Measurements from ENCODE around the gene WDR18. TPM values are rescaled to one million over a fixed set of nuclear protein-coding genes. Genes with fewer than 3 reads are reported as not detected.

WDR18 gene
- total RNA-seq, 1 donor from 2014 or later: 21.9 TPM

- no peak for ATAC-seq
Measured at GRCh38 chr19:1041835-1042685, 57.9 kb downstream of the WDR18 start.

GRCh38 chr19:1042689-1043511, 58.8 kb downstream of the WDR18 start:
- H3K4me1 ChIP-seq: peaks cover 36% of the 10 kb centered on the region
- no peak for ATAC-seq

More at GRCh38 chr19:1041835-1042685, 57.9 kb downstream of the WDR18 start:
- Histone ChIP-seq H3K4me3 (no peak overlapping the region), H3K9me3 (no peaks in the 10 kb centered on the region), H3K27me3 (no peaks in the 10 kb centered on the region), H3K4me1 (peaks cover 37% of the 10 kb centered on the region), H3K27ac (no peak overlapping the region), H3K36me3 (peaks cover 10% of the 10 kb centered on the region)
- TF ChIP-seq CTCF (IDR thresholded peaks at IDR 0.05): no peak
- intact Hi-C loops (cut with DNase I): no loop called here
- DNase-seq: no peak

More at GRCh38 chr19:1042689-1043511, 58.8 kb downstream of the WDR18 start:
- no peak for TF ChIP-seq CTCF (IDR thresholded peaks at IDR 0.05)
- intact Hi-C loops (cut with DNase I): no loop called here
- DNase-seq: no peak
- no peaks in the 10 kb centered on the region for H3K27me3 ChIP-seq
- no peak overlapping the region for H3K27ac ChIP-seq
- H3K9me3 ChIP-seq: no peaks in the 10 kb centered on the region
- H3K36me3 ChIP-seq: peaks cover 2% of the 10 kb centered on the region
- H3K4me3 ChIP-seq: no peak overlapping the region

Other genes with a start within 250 kb of the WDR18 start
- 15.9 TPM for gene MISP, start 233.2 kb upstream of the WDR18 start, total RNA-seq
- 245 TPM for gene PTBP1, start 186.9 kb upstream of the WDR18 start, total RNA-seq
- gene PLPPR3, start 162.4 kb upstream of the WDR18 start, total RNA-seq: 0.46 TPM
- 0.75 TPM for gene AZU1, start 156.5 kb upstream of the WDR18 start, total RNA-seq
- gene PRTN3, start 143.3 kb upstream of the WDR18 start, total RNA-seq: not detected
- 0.52 TPM for gene ELANE, start 132.0 kb upstream of the WDR18 start, total RNA-seq
- gene CFD, start 124.7 kb upstream of the WDR18 start, total RNA-seq: 153 TPM
- 51.8 TPM for gene MED16, start 91.2 kb upstream of the WDR18 start, total RNA-seq
- gene RNU6-9, start 90.9 kb upstream of the WDR18 start, total RNA-seq: not detected
- 50.7 TPM for gene R3HDM4, start 71.1 kb upstream of the WDR18 start, total RNA-seq
- not detected for gene KISS1R, start 67.0 kb upstream of the WDR18 start, total RNA-seq
- gene ARID3A, start 58.3 kb upstream of the WDR18 start, total RNA-seq: 16.1 TPM
- not detected for gene GRIN3B, start 16.1 kb downstream of the WDR18 start, total RNA-seq
- 167 TPM for gene TMEM259, start 36.8 kb downstream of the WDR18 start, total RNA-seq
- gene RNU6-2, start 37.2 kb downstream of the WDR18 start, total RNA-seq: not detected
- 220 TPM for gene CNN2, start 42.3 kb downstream of the WDR18 start, total RNA-seq
- 51.0 TPM for gene ABCA7, start 55.8 kb downstream of the WDR18 start, total RNA-seq
- 98.2 TPM for gene ARHGAP45, start 82.8 kb downstream of the WDR18 start, total RNA-seq
- gene POLR2E, start 111.0 kb downstream of the WDR18 start, total RNA-seq: 155 TPM
- gene GPX4, start 119.6 kb downstream of the WDR18 start, total RNA-seq: 387 TPM
- gene SBNO2, start 189.9 kb downstream of the WDR18 start, total RNA-seq: 125 TPM
- gene STK11, start 221.4 kb downstream of the WDR18 start, total RNA-seq: 51.8 TPM